ENCODE data around the gene CENPV. TPM values are rescaled to one million over a fixed set of nuclear protein-coding genes. Genes with fewer than 3 reads are reported as not detected.
A peak's percentile ranks its signal among the peaks of the same experiment; 100 is the strongest.

Gene CENPV
- total RNA-seq, 1 donor from 2014 or later, result 38.8 TPM

DNA sequence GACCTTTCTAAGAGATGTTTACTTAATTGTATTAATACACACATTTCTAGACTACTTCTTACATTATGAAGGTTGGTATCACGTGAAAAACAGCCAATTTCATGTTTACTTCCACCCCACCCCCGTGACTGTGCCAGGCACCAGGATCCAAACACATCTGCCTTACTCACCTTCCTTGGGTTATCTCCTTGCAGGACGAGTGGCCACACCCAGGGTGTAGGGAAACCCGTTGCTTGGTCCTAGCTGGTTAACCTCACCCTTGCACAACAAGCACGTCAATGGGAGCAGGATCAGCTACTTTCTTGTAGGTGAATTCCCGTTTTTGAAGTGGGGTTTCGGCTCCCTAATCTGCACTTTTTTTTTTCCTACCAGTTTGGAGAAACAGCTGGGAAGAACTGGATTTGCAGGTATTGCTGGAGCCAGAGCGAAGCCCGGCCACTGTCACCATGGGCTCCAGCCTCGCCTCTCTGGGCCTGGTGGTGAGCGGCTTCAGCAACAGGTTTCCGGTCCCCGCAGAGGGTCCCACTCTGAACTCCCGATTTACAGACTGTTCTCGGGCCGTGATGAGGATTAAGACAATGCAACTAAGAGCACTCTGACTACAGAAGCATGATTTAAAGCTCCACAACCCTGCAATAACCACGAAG, 25.5 kb upstream of the CENPV start:
- no peaks in the 10 kb centered on the region for H3K27me3 Mint-ChIP-seq (ENCODE audit: low read depth, unreplicated experiment)
- no peak overlapping the region for H3K4me3 ChIP-seq (ENCODE audit: insufficient read depth, low read depth, low read length)
- H3K36me3 ChIP-seq (ENCODE audit: insufficient read depth, low read length), result peaks cover 11% of the 10 kb centered on the region
- peaks cover 13% of the 10 kb centered on the region for H3K4me1 Mint-ChIP-seq (ENCODE audit: low read depth, unreplicated experiment)
- peaks cover 13% of the 10 kb centered on the region for H3K4me1 ChIP-seq (ENCODE audit: insufficient read depth, low read length)
- H3K9me3 Mint-ChIP-seq (ENCODE audit: unreplicated experiment), result peaks cover 5% of the 10 kb centered on the region
- no peak overlapping the region for H2AFZ ChIP-seq (ENCODE audit: low read depth, low read length)
- DNase-seq (ENCODE audit: low read depth) (no peak), FAIRE-seq (no peak)
- H3K4me3 Mint-ChIP-seq (ENCODE audit: unreplicated experiment), result no peak overlapping the region
- no peak overlapping the region for H3K27ac Mint-ChIP-seq (ENCODE audit: unreplicated experiment)
- peaks cover 28% of the 10 kb centered on the region for H4K20me1 ChIP-seq (ENCODE audit: insufficient read depth, low read length)
- H3K36me3 Mint-ChIP-seq (ENCODE audit: low read depth, unreplicated experiment), result peaks cover 18% of the 10 kb centered on the region
- H3K27me3 ChIP-seq (ENCODE audit: insufficient read depth, low read length), result no peaks in the 10 kb centered on the region
- H3K79me2 ChIP-seq (ENCODE audit: insufficient read depth, low read length), result peaks cover 29% of the 10 kb centered on the region
- no peak overlapping the region for H3K27ac ChIP-seq (ENCODE audit: low read depth, low read length)
- H3K9me3 ChIP-seq (ENCODE audit: insufficient read depth, low read depth, low read length), result no peaks in the 10 kb centered on the region
- H3K4me2 ChIP-seq (ENCODE audit: low read length), result no peak overlapping the region
- TF ChIP-seq, protein P1, sequence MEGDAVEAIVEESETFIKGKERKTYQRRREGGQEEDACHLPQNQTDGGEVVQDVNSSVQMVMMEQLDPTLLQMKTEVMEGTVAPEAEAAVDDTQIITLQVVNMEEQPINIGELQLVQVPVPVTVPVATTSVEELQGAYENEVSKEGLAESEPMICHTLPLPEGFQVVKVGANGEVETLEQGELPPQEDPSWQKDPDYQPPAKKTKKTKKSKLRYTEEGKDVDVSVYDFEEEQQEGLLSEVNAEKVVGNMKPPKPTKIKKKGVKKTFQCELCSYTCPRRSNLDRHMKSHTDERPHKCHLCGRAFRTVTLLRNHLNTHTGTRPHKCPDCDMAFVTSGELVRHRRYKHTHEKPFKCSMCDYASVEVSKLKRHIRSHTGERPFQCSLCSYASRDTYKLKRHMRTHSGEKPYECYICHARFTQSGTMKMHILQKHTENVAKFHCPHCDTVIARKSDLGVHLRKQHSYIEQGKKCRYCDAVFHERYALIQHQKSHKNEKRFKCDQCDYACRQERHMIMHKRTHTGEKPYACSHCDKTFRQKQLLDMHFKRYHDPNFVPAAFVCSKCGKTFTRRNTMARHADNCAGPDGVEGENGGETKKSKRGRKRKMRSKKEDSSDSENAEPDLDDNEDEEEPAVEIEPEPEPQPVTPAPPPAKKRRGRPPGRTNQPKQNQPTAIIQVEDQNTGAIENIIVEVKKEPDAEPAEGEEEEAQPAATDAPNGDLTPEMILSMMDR (IDR thresholded peaks at IDR 0.05; ENCODE audit: insufficient read depth, low read depth, low read length), result no peak
- no peak for TF ChIP-seq EZH2 (IDR thresholded peaks at IDR 0.05; ENCODE audit: insufficient read depth, low read length)
- no peak overlapping the region for H3K9ac ChIP-seq (ENCODE audit: low read length)

DNA sequence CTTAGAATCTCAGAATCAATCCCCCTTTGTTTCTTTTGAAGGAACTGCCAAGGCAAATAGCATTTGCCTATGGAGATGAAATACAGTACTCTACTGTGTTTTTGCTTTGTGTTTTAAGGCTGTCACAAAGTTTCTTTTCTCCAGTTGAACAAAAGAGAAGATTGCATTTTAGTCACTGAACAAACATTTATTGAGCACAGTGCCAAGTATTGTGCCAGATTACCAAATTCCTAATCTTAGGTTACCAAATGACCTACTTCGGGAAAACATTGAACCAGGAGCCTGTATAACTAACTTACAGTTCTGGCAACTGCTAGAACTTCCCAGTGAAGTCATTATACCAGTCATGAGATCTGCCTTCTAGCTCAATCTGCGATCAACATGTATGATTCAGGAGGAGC, 24.7 kb upstream of the CENPV start:
- H3K4me1 ChIP-seq (ENCODE audit: insufficient read depth, low read length), result peaks cover 6% of the 10 kb centered on the region
- H2AFZ ChIP-seq (ENCODE audit: low read depth, low read length), result no peak overlapping the region
- peaks cover 6% of the 10 kb centered on the region for H3K36me3 ChIP-seq (ENCODE audit: insufficient read depth, low read length)
- no peak for TF ChIP-seq EZH2 (IDR thresholded peaks at IDR 0.05; ENCODE audit: insufficient read depth, low read length)
- TF ChIP-seq, protein P1 (IDR thresholded peaks at IDR 0.05; ENCODE audit: insufficient read depth, low read depth, low read length), result no peak
- H3K27me3 ChIP-seq (ENCODE audit: insufficient read depth, low read length), result no peaks in the 10 kb centered on the region
- H3K4me3 Mint-ChIP-seq (ENCODE audit: unreplicated experiment), result no peak overlapping the region
- no peak overlapping the region for H3K27ac Mint-ChIP-seq (ENCODE audit: unreplicated experiment)
- peaks cover 5% of the 10 kb centered on the region for H3K4me1 Mint-ChIP-seq (ENCODE audit: low read depth, unreplicated experiment)
- H3K4me3 ChIP-seq (ENCODE audit: insufficient read depth, low read depth, low read length), result no peak overlapping the region
- peaks cover 21% of the 10 kb centered on the region for H3K79me2 ChIP-seq (ENCODE audit: insufficient read depth, low read length)
- peak; percentile 54 for DNase-seq (ENCODE audit: low read depth)
- H3K36me3 Mint-ChIP-seq (ENCODE audit: low read depth, unreplicated experiment), result peaks cover 12% of the 10 kb centered on the region
- FAIRE-seq, result no peak
- H4K20me1 ChIP-seq (ENCODE audit: insufficient read depth, low read length), result peaks cover 20% of the 10 kb centered on the region
- H3K4me2 ChIP-seq (ENCODE audit: low read length), result no peak overlapping the region
- peaks cover 3% of the 10 kb centered on the region for H3K9me3 Mint-ChIP-seq (ENCODE audit: unreplicated experiment)
- no peaks in the 10 kb centered on the region for H3K9me3 ChIP-seq (ENCODE audit: insufficient read depth, low read depth, low read length)
- no peak overlapping the region for H3K27ac ChIP-seq (ENCODE audit: low read depth, low read length)
- no peak overlapping the region for H3K9ac ChIP-seq (ENCODE audit: low read length)
- H3K27me3 Mint-ChIP-seq (ENCODE audit: low read depth, unreplicated experiment), result no peaks in the 10 kb centered on the region
